HG03457 (cell line): ENCODE results near the gene TSC22D4.
A peak's percentile ranks its signal among the peaks of the same experiment; 100 is the strongest.
"Not testable (repeated sequence)": the region's sequence is repeated elsewhere in the genome, so short reads cannot be mapped to it uniquely, and the experiment has no call there.

ENCODE experiments used
- ATAC-seq: cut with Tn5 transposase; IDR thresholded peaks from one replicate; pipeline ENCODE4 v1.9.1; 2021; ENCODE audit warnings: moderate number of reproducible peaks; ENCODE audit not compliant: unreplicated experiment

TSC22D4 gene

DNA sequence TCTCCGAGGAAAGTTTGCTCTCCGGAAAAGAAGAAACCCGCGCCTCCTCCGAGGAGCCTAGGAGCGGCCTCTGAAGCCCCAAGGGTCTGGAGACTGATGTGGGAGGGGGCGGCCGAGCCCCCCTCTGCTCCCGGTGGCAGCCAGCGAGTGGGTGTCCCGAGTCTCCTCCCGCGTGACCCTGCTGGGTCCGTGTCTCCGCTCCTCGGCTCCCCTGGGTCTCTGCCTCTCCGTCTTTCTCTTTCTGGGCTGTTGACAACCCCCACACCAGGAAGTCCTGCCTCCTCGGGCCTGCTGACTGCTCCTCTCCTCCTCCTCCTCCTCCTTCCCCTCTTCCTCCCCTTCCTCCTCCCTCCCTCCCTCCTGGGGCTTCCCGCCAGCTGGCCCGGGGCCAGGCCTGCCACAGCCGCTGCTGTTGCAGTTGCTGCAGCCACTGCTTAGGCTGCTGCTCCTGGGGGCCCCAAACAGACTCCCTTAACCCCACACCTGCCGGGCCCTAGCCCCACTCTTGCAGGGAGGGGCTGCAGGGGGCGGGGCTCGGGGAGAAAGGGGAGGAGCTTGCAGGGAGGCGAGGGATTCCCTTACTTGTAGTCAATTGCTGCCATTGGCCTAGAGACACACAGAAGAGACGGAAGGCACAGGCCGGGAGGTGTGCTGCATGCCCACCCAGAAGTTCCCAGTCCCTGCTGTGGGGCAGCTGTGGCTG, at the start of gene TSC22D4:
TSC22D4 (minus strand) TSS at position 257 of the 703 bp plus-strand sequence. CDS start 1,176 bp downstream, outside the sequence.
- peak; percentile 44 for ATAC-seq

- ATAC-seq: not testable (repeated sequence)
Measured at GRCh38 chr7:100528108-100528866, 49.3 kb upstream of the TSC22D4 start.

DNA sequence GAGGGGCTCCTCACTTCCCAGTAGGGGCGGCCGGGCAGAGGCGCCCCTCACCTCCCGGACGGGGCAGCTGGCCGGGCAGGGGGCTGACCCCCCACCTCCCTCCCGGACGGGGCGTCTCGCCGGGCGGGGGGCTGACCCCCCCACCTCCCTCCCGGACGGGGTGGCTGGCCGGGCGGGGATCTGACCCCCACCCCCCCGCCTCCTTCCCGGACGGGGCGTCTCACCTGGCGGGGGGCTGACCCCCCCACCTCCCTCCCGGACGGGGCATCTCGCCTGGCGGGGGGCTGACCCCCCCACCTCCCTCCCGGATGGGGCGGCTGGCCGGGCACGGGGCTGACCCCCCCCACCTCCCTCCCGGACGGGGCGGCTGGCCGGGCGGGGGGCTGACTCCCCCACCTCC, 44.2 kb upstream of the TSC22D4 start:
- ATAC-seq: not testable (repeated sequence)

GRCh38 chr7:100521909-100522593, 43.0 kb upstream of the TSC22D4 start:
- ATAC-seq: not testable (repeated sequence)

DNA sequence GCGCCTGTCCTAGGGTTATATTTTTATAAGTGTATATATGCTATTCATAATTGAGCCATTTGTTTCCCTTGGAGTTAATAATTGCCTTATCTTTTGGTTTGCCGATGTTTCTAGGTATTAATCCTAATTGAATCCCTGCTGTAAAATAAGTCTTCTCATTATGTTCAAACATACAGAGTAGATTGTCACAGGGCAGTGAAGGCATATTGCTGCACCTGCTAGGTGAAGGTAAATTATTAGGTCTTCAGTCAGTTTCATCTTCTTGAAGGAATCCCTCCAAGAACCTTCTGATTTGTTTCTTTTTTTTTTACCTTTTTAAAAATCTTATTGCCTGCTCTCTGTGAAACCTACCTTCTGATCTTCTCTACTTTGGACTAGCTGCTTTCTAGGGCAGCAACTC, 42.1 kb upstream of the TSC22D4 start:
- no peak for ATAC-seq

- no peak for ATAC-seq
Measured at GRCh38 chr7:100520138-100520537, 41.1 kb upstream of the TSC22D4 start.

DNA sequence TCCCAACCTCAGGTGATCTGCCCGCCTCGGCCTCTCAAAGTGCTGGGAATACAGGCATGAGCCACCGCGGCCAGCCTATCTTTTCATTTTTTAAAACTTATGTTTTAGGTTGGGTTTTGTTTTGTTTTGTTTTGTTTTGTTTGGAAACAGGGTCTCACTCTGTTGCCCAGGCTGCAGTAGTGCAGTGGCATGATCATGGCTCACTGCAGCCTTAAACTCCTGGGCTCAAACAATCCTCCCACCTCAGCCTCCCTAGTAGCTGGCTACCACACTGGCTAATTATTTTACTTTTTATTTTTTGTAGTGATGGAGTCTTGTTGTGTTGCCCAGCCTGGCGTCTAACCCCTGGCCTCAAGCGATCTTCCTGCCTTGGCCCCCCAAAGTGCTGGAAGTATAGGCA, 40.6 kb upstream of the TSC22D4 start:
- ATAC-seq: no peak

DNA sequence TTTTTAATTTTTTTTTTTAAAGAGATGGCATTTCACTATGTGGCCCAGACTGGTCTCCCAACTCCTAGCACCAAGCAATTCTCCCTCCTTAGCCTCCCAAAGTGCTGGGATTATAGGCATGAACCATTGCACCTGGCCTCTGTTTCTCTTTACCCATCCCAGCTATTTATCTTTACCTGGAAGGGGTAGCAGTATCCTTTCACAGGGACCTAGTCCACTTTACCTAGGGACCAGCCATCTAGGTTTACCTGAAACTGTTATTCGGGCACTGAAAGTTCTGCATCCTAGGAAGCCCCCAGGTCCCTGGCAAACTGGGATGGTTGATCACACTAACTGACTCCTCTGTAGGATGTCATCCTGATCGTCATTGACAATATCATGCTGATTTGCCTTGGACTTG, 38.3 kb upstream of the TSC22D4 start:
- ATAC-seq: no peak

- no peak for ATAC-seq
Measured at GRCh38 chr7:100516135-100516812, 37.3 kb upstream of the TSC22D4 start.

GRCh38 chr7:100515072-100515532, 36.1 kb upstream of the TSC22D4 start:
- ATAC-seq: no peak

DNA sequence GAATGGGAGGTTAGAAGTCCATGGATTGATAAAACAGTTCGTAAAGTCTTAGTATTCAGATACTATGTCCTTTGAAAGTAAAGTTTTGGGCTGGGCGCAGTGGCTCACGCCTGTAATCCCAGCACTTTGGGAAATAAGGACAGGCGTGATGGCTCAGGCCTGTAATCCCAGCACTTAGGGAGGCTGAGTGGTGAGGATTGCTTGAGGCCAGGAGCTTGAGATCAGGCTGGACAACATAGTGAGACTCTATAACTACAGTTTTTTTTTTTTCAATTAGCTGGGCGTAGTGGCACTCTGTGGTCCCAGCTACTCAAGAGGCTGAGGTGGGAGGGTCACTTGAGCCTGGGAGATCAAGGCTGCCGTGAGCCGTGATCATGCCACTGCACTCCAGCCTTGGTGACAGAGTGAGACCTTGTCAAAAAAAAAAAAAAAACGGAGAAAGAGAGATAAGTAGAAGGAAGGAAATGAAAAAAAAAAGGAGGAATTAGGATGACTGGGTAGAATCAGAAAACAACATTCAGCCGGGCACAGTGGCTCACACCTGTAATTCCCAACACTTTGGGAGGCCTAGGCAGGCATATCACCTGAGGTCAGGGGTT, 34.3 kb upstream of the TSC22D4 start:
- ATAC-seq: no peak

DNA sequence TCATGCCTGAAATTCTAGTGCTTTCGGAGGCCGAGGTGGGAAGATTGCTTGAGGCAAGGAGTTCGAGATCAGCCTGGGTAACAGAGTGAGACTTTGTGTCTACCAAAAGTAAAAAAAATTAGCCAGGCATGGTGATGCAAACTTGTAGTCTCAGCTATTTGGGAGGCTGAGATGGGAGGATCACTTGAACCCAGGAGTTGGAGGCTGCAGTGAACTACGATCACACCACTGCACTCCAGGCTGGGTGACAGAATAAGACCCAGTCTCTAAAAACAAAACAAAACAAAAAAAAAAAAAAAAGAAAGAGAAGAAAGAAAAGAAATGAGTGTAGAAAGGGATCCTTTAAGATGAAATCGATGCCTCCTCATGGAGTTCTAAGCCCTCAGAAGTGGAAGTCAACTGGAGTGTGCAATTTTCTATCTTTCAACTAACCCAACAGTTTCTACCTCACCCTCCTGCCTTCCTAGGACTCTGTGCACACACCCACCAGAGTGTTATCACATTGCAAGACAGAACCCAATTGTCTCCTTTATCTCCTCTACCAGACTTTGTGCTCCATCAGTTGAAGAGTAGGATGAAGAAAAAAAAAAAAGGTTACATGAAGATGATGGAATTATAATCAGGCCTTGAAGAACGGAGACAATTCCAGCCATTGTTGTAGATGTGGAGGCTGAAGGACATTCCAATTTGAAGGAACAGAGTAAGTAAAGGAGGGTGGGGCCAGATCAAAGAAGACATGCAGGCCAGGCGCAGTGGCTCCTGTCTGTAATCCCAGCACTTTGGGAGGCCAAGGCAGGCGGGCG, 31.6 kb upstream of the TSC22D4 start:
- no peak for ATAC-seq

DNA sequence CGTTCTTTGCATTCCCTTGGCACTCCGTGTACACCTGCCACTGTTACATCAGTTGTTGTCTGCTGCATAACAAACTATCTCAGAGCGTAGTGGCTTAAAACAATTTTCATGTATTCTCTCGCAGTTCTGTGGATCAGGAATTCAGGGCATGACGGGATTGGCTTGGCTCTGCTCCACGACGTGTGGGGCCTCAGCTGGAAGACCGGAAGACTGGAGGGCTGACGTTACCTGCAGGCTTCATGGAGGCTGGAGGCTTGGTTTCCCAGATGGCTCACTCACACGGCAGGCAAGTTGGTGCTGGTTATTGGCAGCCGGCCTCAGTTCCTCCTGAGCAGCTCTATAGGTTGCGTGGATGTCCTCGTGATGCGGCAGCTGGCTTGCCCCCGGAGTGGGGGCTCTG, 30.2 kb upstream of the TSC22D4 start:
- ATAC-seq: no peak

- no peak for ATAC-seq
Measured at GRCh38 chr7:100506356-100506923, 27.4 kb upstream of the TSC22D4 start.

GRCh38 chr7:100504887-100505611, 26.0 kb upstream of the TSC22D4 start:
- no peak for ATAC-seq

DNA sequence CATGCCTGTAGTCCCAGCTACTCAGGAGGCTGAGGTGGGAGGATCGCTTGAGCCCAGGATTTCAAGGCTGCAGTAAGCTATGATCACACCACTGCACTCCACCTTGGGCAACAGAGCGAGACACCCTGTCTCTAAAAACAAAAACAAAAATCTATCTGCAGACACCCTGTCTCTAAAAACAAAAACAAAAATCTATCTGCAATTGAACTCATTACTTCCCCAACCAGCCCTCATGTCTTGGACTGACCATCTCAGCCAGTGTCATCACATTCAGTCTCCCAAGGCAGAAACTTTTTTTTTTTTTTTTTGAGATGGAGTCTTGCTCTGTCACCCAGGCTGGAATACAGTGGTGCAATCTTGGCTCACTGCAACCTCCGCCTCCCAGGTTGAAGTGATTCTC, 25.0 kb upstream of the TSC22D4 start:
- not testable (repeated sequence) for ATAC-seq

DNA sequence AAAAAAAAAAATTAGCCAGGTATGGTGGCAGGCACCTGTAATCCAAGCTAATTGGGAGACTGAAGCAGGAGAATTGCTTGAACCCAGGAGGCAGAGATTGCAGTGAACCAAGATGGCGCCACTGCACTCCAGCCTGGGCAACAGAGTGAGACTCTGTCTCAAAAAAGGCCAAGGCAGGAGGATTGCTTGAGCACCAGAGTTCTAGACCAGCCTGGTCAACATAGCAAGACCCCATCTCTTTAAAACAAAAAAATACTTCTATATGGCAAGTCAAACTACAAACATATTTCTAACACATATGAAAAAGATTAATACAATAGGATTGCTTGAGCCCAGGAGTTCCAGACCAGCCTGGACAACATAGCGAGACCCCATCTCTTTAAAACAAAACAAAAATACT, 21.7 kb upstream of the TSC22D4 start:
- ATAC-seq: not testable (repeated sequence)

GRCh38 chr7:100496509-100496908, 17.5 kb upstream of the TSC22D4 start:
- ATAC-seq: no peak
